ENCODE data around the gene REXO5.
A peak's percentile ranks its signal among the peaks of the same experiment; 100 is the strongest.
"Not testable (repeated sequence)": the region's sequence is repeated elsewhere in the genome, so short reads cannot be mapped to it uniquely, and the experiment has no call there.

The REXO5 gene

DNA sequence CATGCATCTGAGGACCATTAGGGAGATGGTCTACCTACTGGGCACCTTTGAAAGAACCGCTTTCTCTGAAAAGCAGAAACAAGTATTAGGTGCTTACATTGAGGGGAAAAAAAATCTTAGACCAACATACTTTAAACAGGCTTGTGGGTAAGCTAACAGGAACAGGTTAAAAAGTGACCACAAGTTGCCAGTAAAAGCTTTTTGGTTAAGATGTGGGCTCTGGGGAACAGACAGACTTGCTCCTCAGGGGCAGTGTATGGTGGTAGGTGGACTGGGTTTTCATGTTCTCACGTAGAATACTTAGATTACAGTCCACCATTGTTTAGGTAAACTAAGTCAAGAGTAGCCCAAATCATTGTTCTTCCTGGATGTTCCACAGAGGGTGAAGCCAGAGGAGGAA is 41.2 kb downstream of the REXO5 start:
- FAIRE-seq (no peak), DNase-seq (ENCODE audit: low spot score) (no peak)

DNA sequence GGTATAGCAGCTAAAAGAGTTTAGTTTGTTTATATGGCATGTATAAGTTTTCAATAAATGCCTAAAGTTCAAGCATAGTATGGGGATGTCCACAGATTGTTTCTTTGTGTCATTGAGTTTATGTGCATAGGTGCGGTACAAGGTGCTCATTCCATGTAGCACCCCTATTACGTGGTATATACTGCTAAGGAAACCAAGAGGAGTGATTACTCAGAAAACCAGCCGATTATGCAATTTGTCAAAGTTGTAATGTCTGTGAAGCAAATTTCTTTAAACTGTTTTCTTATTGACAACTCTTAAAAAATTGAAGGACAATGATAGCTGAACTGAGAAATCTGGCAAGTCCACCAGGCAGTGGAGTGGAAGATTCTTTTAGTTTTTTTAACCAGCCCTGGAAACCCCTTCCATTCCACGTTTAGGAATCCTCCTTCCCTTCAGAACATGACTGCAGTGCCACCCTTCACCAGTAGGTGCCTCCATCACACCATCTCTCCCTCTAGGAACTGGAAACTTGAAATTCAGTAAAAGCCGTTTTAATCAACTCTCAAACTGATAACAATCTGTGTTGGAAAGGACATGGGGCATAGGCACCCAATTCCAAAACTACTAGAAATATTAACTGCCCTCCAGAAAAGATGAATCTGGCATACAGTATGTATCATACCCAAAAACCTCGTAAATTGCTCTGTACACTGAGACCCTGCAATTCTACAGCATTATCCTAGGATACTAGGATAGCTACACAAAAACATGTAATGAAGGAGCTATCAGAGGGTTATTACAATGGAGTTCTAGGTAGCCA is 43.5 kb downstream of the REXO5 start:
- FAIRE-seq, result no peak

GRCh38 chr16:20850981-20851380 is 44.7 kb downstream of the REXO5 start:
- FAIRE-seq, result no peak
- DNase-seq (ENCODE audit: low spot score), result no peak

More for the DNA sequence above, 43.5 kb downstream of the REXO5 start:
- DNase-seq (ENCODE audit: low spot score), result peak; percentile 37

DNA sequence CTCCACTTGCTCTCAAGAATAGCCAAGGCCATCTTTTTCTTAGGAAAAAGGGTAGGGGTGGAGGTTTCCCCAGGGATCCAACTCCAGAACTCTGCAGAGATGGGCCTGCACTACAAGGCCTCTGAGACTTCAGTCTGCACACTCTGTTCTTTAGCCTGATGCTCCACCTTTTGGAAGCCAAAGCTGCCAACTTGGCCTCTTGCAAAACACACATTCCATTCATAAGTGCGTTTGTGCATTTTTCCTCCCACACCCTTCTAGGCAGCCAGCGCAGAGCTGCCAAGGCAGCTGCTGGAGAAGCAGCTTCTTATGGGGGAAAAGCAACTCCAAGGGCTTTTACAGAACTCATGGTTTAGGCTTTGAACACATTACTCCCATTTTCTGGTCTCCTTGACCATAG is 45.3 kb downstream of the REXO5 start:
- FAIRE-seq, result no peak
- DNase-seq (ENCODE audit: low spot score), result peak; percentile 55

DNA sequence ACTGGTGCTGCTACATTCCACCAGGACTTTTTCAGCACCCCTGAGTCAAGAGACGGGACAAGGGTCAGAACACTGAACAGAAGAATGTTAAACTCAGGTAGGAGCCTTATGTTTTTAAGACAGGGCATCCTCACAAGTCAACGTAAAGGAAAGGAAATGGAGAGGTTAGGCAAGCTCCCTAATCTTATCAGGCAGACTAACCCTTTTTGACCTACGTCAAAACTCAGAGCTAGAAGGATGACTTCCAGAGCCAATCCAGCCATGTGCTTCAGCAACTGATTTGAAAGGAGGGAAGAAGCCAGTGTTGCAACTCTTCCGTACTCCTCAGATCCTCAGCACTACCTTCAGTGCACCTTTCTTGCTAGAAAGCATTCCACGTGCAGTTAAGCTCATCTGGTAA is 46.8 kb downstream of the REXO5 start:
- no peak for DNase-seq (ENCODE audit: low spot score)
- no peak for FAIRE-seq

DNA sequence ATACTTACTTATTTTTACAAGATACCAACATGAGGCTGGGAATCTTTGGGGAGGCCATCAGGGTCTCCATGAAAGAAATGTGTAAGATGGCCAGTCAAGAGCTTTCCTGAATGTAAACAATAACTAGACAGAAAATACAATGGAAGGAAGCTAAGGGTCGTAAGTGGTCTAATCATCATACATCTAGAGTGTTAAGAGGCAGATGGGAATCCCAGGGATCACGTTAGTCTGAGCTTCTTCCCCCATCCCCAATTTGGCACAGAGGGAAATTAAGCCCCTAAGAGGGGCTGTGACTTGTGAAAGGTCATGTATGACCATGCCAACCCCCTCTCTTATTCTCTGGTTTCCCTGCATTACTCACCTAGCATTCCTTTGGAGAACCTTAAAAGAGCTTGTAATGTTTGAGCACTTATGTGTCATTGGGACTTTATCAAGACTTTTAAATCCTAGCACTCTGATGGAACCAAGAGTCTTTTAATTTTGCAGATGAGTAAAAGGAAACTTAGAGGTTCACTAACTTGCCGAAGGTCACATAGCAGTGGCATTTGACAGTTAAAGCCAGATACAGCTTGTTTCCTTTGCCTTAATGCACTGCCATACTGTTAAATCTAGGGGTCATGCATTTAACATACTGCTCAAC is 47.8 kb downstream of the REXO5 start:
- FAIRE-seq (no peak), DNase-seq (ENCODE audit: low spot score) (no peak)

DNA sequence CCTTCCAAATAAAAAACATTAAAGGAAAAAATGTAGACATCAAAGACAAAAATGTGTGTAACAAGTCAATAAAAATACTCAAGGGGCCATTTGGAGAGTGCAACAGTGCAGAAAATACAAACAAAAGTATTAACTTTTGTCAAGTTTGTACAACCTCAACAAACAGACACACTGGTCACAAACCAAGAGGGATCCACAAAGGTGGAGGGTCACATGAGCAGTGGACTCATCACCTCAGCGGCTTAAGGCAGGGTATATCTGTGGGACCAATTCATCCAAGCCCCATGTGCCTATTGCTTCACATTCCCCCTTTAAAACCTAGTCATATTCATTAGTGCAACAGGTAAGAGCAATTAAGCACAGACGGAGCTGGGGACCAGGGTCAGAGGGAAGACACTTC is 48.6 kb downstream of the REXO5 start:
- no peak for DNase-seq (ENCODE audit: low spot score)
- no peak for FAIRE-seq

DNA sequence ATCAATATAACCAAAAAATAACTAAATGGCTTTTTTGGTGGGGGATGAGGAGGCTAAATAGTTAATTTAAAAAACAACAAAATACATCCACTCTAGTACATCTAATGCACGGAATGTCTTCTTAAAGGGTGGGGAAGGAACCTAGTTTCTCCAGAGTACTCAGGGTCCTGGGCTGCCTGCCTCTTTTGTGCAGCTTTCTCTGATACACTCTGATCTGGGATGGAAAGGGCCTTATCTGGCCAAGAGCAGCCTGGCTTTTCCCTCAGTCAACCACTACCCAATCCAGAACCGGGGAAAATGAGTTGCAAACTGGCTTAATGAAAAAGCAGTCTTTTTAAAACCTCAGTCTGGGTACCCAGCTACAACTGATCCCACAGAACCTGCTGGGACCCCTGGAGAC is 51.0 kb downstream of the REXO5 start:
- FAIRE-seq (no peak), DNase-seq (ENCODE audit: low spot score) (no peak)

DNA sequence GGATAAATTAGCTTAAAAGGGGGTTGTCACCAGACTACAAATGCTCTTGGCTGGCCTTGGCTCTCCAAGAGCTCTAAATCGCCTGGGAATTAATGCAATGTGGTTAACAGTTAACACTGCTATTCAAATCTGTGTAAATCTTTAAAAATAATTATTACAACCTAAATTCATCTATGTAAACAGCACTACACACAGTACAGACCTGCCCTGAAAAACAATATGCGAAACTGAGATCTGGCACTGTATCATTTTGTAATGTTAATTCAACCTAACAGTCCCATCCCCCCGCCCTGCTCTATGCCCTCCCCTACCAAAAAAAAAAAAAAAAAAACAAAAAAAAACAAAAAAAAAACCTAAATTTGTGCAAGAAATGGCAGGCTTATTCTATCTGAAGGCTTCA is 52.9 kb downstream of the REXO5 start:
- DNase-seq (ENCODE audit: low spot score) (no peak), FAIRE-seq (no peak)

GRCh38 chr16:20859699-20860098 is 53.4 kb downstream of the REXO5 start:
- FAIRE-seq, result no peak

GRCh38 chr16:20860361-20860760 is 54.0 kb downstream of the REXO5 start:
- DNase-seq (ENCODE audit: low spot score), result no peak
- no peak for FAIRE-seq

More at GRCh38 chr16:20859699-20860098, 53.4 kb downstream of the REXO5 start:
- no peak for DNase-seq (ENCODE audit: low spot score)

GRCh38 chr16:20860995-20861394 is 54.7 kb downstream of the REXO5 start:
- not testable (repeated sequence) for FAIRE-seq; DNase-seq (ENCODE audit: low spot score)

GRCh38 chr16:20862162-20862960 is 56.0 kb downstream of the REXO5 start:
- DNase-seq (ENCODE audit: low spot score) (no peak), FAIRE-seq (no peak)

- FAIRE-seq; DNase-seq (ENCODE audit: low spot score): not testable (repeated sequence)
Observed at GRCh38 chr16:20864376-20864775, 58.0 kb downstream of the REXO5 start.

GRCh38 chr16:20865420-20866131 is 59.2 kb downstream of the REXO5 start:
- FAIRE-seq (no peak), DNase-seq (ENCODE audit: low spot score) (peak; percentile 42)

- DNase-seq (ENCODE audit: low spot score) (peak; percentile 76), FAIRE-seq (no peak)
Observed at GRCh38 chr16:20866145-20866772, 59.9 kb downstream of the REXO5 start.

DNA sequence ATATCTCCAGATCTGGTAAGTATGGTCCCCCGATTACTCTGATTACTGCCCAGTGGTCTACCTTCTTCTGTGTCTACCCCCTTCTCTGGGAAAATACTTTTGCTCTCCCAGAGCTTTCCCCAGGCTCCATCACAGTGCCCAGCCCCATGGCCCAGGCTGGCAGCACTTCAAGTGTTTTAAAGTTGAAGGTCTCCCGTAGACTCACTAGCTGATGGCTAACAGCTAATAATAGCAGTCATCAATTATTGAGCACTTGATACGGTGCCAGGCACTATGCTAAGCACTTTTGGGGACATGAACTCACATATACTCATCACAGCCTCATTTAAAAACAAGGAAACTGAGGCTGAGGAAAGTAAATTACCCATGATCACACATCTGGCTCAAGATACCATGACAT is 60.5 kb downstream of the REXO5 start:
- no peak for DNase-seq (ENCODE audit: low spot score)
- no peak for FAIRE-seq

DNA sequence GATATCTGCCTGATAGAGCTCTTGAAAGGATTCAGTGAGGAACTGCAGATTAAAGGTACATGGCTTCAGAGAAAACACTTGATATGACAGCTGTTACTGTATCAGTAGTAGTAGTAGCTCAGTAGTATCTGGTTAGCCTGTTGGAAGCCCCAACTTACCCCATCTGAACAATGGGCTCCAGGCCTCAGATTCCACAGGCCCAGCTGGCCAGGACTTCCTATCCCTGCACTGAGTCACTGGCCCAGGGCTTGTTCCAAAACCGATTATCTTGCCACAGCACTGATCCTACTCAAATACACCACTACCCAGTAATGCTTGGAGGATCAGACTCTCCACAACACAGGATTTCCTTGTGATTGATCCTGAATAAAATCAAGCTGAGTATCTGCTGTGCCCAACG is 61.3 kb downstream of the REXO5 start:
- no peak for DNase-seq (ENCODE audit: low spot score)
- FAIRE-seq, result no peak

- FAIRE-seq, result no peak
- DNase-seq (ENCODE audit: low spot score), result peak; percentile 38
Observed at GRCh38 chr16:20868890-20869289, 62.6 kb downstream of the REXO5 start.

DNA sequence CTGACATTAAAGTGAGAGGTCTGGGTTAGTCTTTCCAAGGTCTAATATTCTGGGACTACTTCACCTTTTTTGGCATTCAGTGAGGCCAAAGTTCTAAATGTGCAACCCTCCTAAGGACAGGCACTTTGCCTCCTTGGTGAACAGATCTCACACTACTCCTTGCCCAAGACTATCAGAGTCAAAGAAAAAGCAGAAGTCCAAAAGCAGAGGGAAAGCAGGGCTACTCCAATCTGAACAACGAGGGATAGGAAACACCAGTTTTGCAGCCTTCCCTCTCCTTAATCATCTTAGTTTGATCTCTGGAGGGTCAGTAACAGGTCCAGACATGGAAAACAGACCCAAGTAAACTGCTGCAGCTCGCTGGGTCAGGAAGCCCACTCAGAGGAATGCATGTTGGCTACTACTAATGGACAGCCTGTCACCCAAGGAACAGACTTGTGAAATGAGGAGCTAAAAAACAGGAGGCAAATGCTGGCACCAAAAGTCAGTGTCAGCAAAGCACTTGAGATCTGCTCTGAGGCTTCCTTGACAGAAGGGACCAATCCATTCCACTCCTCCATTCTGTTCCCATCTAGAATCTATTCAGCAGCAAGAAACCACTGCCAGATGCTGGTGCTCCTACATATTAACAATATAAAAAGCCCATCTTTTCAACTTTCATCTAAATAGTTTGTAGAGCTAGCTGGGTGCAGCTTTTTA is 63.9 kb downstream of the REXO5 start:
- FAIRE-seq (no peak), DNase-seq (ENCODE audit: low spot score) (no peak)

Data from urothelium cell line (cell line).